Aorta (tissue), 5 donors: ENCODE results near the gene CPE. TPM values are rescaled to one million over a fixed set of nuclear protein-coding genes. Genes with fewer than 3 reads are reported as not detected.
"Not testable (repeated sequence)": the region's sequence is repeated elsewhere in the genome, so short reads cannot be mapped to it uniquely, and the experiment has no call there.

Experiments used
- ATAC-seq: fragments of 200-7000 bp; cut with Tn5 transposase; one replicate; pipeline ENCODE4 v1.9.1; 2022; ENCODE audit warnings: moderate library complexity; ENCODE audit not compliant: low FRiP score
- DNase-seq, 2 donors: peaks; one replicate each; pipeline ENCODE4 v3.0.0-alpha.2; 2020
- H3K27ac ChIP-seq, 2 donors: one replicate each; pipeline ENCODE4 v1.5.1; 2013; ENCODE audit warnings: low read length in 2 of 2, mild to moderate bottlenecking in 2 of 2, moderate library complexity in 2 of 2, control low read depth in 1 of 2, inconsistent platforms in 1 of 2, low read depth in 1 of 2
- H3K27me3 ChIP-seq, 2 donors: one replicate each; pipeline ENCODE4 v1.6.1; 2013; ENCODE audit warnings: control low read depth in 1 of 2, low read length in 1 of 2, mild to moderate bottlenecking in 1 of 2, moderate library complexity in 1 of 2; ENCODE audit not compliant: insufficient read depth in 2 of 2, control insufficient read depth in 1 of 2
- H3K36me3 ChIP-seq, 2 donors: one replicate each; pipeline ENCODE4 v1.6.1; 2013; ENCODE audit warnings: control low read depth in 1 of 2, low read length in 1 of 2, mild to moderate bottlenecking in 1 of 2; ENCODE audit not compliant: insufficient read depth in 2 of 2, control insufficient read depth in 1 of 2
- H3K4me1 ChIP-seq, 2 donors: one replicate each; pipeline ENCODE4 v1.6.1; 2013; ENCODE audit warnings: low read length in 2 of 2, control low read depth in 1 of 2, mild to moderate bottlenecking in 1 of 2, moderate library complexity in 1 of 2; ENCODE audit not compliant: insufficient read depth in 2 of 2, control insufficient read depth in 1 of 2
- H3K4me3 ChIP-seq, 2 donors: one replicate each; pipeline ENCODE4 v1.5.1; 2013; ENCODE audit warnings: low read length in 2 of 2, control low read depth in 1 of 2, mild to moderate bottlenecking in 1 of 2
- H3K9me3 ChIP-seq: one replicate; pipeline ENCODE4 v1.6.1; 2013; ENCODE audit warnings: mild to moderate bottlenecking, low read length; ENCODE audit not compliant: control insufficient read depth
- WGBS, 2 donors: extraction: QIAGEN DNeasy Blood & Tissue Kit; methylation state at CpG; one replicate each; pipeline ENCODE4 v1.1.7; 2013; 5-methylcytosine and 5-hydroxymethylcytosine counted together
- intact Hi-C, 2 donors: fragments of 100-400 bp; cut with DNase I; formaldehyde crosslinking; loops; one replicate each; pipeline versions ENCODE4 v1.14.2 to v1.15.0; 2022
- polyA plus RNA-seq, 2 donors: library from polyadenylated mRNA; stranded (reverse); fragments of 200-250 nt; gene quantifications; one replicate each; pipeline ENCODE4 v1.2.3, GENCODE V29; 2013
- total RNA-seq, 2 donors: library from RNA; stranded (reverse); fragmentation: NEBNext Ultra II Directional; extraction: Animal tissue kit (Norgen Biotek cat#: 25700); gene quantifications; one replicate each; pipeline ENCODE4 v1.2.1, GENCODE V29; 2021
- donor health status: healthy with polysubstance abuse.
- donor health status: Bipolar disorder and iron deficiency.
- donor health status: DM: no; HTN: no; CAD: no.
- donor health status: DM: no; HTN: no; CAD: no.
- donor health status: DM: yes; HTN: yes; CAD: no.

Gene CPE
- total and polyA plus RNA-seq, 4 donors, result 256 to 443 (median 352) TPM

DNA sequence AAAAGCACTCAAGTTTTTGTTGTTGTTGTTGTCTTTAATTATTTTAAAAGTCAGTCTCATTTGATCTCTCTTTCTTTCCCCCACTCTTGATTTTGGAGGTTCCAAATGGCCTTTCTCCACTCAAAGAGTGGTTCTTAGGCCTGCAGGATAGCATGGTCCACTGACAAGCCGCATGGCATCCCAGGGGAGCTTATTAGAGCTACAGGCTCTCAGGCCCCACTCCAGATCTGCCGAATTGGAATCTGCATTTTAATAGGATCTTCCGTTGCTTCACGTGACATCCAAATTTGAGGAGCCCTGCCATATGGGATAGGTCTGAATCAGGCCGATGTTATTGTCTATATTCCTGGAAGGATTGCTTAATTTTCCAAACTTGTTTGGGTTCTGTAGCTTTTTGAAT lies 72.1 kb downstream of the CPE start:
- Histone ChIP-seq H3K27ac (no peak overlapping the region), H3K36me3 (no peaks in the 10 kb centered on the region), H3K4me1 (peaks cover 0 to 2% of the 10 kb centered on the region in 2 donors), H3K27me3 (no peaks in the 10 kb centered on the region), H3K9me3 (no peaks in the 10 kb centered on the region), H3K4me3 (no peak overlapping the region)
- intact Hi-C loops, result no loop called here
- WGBS, 2 donors, result 92 to 94% methylated on average over 5 of the region's 5 CpGs
- no peak for DNase-seq
- no peak for ATAC-seq

DNA sequence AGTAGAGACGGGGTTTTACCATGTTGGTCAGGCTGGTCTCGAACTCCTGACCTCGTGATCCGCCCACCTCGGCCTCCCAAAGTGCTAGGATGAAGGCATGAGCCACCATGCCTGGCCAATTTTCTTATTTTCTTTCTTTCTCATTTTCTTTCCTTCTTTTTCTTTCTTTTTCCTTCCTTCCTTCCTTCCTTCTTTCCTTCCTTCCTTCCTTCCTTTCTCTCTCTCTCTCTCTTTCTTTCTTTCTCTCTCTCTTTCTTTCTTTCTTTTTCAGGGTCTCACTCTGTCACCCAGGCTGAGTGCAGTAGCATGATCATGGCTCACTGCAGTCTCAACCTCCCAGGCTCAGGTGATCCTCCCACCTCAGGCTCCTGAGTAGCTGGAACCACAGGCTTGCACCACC lies 74.3 kb downstream of the CPE start:
- WGBS, 2 donors, result 98% methylated on average over 5 of the region's 5 CpGs
- H3K4me3 ChIP-seq, intact Hi-C loops, H3K27ac ChIP-seq, ATAC-seq, H3K9me3 ChIP-seq, H3K27me3 ChIP-seq, H3K36me3 ChIP-seq, H3K4me1 ChIP-seq, DNase-seq: not testable (repeated sequence)

DNA sequence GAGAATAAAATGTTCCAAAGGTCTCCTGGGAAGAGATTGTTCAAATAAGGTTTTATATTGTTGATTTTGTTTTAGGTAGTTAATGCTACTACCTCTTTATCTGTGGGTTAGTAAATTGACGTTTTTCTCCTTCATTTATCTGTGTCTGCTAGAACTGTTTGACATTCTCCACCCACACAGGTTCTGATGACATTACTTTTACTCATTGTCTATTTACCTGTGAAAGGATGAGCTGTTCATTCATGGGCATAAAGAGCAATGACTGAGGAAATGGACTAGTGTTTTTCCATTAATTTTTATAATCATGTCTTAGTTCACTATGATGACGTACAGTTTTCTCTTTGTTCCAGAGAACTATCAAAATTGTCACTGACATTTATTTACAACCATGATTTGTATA lies 75.6 kb downstream of the CPE start:
- intact Hi-C loops, result no loop called here
- Histone ChIP-seq H3K36me3 (no peaks in the 10 kb centered on the region), H3K27me3 (no peaks in the 10 kb centered on the region), H3K4me3 (no peak overlapping the region), H3K27ac (no peak overlapping the region), H3K4me1 (peaks cover 0 to 3% of the 10 kb centered on the region in 2 donors), H3K9me3 (no peaks in the 10 kb centered on the region)
- ATAC-seq, result no peak
- WGBS, 2 donors, result 64 to 65% methylated on average over 2 of the region's 2 CpGs
- no peak for DNase-seq

DNA sequence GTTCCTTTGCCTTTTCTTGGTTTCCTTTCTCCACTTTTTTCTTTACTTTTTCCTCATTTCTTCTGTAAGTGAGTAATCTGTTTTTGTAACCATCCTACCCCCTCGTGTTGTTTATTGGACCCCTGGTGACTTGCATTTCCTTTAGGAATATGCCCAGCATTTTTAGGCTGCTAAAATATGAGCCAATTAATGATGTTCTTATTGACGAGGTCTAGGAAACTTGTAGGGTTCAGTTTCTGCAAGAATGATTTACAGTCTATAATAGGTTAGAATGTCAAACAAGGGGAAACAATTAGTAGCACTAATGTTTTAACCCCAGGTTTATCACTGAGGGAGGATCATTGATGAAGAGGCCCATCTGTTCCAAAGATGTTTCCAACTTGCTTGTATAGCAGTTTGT lies 79.0 kb downstream of the CPE start:
- 65 to 68% methylated on average over 2 of the region's 2 CpGs for WGBS, 2 donors
- H3K4me1 ChIP-seq, result peaks cover 0 to 6% of the 10 kb centered on the region in 2 donors
- DNase-seq, result no peak
- no peaks in the 10 kb centered on the region for H3K27me3 ChIP-seq
- H3K27ac ChIP-seq, result no peak overlapping the region
- H3K9me3 ChIP-seq, result no peaks in the 10 kb centered on the region
- intact Hi-C loops, result no loop called here
- ATAC-seq, result no peak
- H3K36me3 ChIP-seq, result no peaks in the 10 kb centered on the region
- H3K4me3 ChIP-seq, result no peak overlapping the region

DNA sequence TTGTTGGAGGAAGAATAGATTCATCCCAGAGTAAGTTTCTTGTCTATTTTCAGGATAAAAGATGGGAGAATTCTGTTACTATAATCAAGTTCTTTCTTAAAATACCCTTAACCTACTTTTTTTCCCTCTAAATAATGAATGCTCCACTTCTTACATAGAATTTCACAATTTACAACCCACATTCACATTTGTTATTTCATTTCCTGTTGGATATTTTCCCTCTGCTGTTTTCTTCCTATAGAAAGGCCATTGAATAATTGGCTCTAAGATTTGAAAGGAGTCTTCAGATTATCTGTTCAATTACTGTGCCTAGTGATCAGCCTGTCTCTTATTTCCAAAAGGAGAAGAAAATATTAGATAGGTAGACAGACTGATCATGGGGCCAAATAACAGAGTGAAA lies 79.7 kb downstream of the CPE start:
- H3K9me3 ChIP-seq, result no peaks in the 10 kb centered on the region
- intact Hi-C loops, result no loop called here
- DNase-seq (no peak), ATAC-seq (no peak)
- no peaks in the 10 kb centered on the region for H3K27me3 ChIP-seq
- H3K4me3 ChIP-seq, result no peak overlapping the region
- no peaks in the 10 kb centered on the region for H3K36me3 ChIP-seq
- H3K4me1 ChIP-seq, result peaks cover 0 to 6% of the 10 kb centered on the region in 2 donors
- H3K27ac ChIP-seq, result no peak overlapping the region

DNA sequence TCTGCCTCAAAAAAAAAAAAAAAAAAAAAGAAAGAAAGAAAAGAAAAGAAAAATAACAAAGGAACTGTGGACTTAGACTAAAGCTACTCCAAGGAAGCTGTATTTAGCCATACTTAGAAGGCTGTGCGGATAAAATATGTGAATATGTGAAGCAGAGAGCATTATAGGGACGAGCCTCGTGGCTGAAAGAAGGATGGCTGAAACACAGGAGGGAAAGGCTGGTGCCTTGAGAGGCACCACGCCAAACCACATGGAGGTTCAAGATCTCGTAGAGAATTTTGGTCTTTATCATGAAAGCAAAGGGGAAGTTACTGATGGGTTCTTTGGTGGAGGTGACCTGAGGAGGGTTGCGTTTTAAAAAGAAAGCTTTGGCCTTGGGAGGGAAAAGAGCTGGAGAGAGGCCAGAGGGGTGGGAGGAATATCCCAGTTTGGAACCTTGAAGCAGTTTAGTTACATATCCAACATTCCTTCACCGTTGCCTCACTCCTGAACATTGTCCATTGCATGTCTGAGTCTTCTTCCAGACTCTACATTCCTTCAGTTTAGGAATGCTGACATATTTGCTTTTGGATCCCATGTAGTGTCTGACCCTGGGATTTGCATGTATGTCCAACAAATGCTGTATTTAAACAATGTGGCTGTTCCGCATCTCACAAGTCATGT lies 82.5 kb downstream of the CPE start:
- H3K4me1 ChIP-seq, result peaks cover 0 to 6% of the 10 kb centered on the region in 2 donors
- peak overlapping the region in 1 of 2 donors; percentile 43 for H3K4me3 ChIP-seq
- no peaks in the 10 kb centered on the region for H3K9me3 ChIP-seq
- intact Hi-C loops, result loop anchor here in 1 of 2 donors (5.0 kb wide), 1 partner anchor 84 kb away; the partner anchor contains the start of gene CPE
- H3K27me3 ChIP-seq, result no peaks in the 10 kb centered on the region
- ATAC-seq, result peak; percentile 62
- 7 to 11% methylated on average over 8 of the region's 8 CpGs for WGBS, 2 donors
- DNase-seq, result peak in 1 of 2 donors; percentile 50
- H3K36me3 ChIP-seq, result no peaks in the 10 kb centered on the region
- peak overlapping the region in 1 of 2 donors; percentile 10 for H3K27ac ChIP-seq

DNA sequence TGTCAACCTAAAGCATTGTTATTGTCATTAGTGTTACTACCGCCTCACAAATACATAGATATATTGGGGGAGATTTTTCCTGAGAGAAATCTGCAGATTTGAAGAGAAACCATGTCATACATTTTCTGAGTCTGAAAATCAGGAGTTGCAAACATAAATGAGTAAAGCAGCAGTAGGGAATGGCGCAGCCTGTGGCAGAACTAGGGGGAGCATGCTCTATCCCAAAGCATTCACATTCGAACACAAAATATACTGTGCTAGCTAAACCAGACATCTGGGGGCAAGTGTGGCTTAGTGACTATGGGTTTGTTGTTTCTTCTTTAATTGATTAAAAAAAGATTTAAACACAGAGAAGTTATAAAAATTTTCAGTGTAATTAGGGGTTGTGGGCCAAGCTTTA lies 83.2 kb downstream of the CPE start:
- Histone ChIP-seq H3K36me3 (no peaks in the 10 kb centered on the region), H3K27ac (no peak overlapping the region), H3K27me3 (no peaks in the 10 kb centered on the region), H3K9me3 (no peaks in the 10 kb centered on the region), H3K4me3 (no peak overlapping the region), H3K4me1 (peaks cover 0 to 5% of the 10 kb centered on the region in 2 donors)
- 71 to 75% methylated on average over 3 of the region's 3 CpGs for WGBS, 2 donors
- ATAC-seq (no peak), DNase-seq (no peak)
- intact Hi-C loops, result loop anchor here in 1 of 2 donors (2.0 to 5.0 kb wide), 3 partner anchors 85 to 331 kb away; partner anchors contain the start of gene CPE

DNA sequence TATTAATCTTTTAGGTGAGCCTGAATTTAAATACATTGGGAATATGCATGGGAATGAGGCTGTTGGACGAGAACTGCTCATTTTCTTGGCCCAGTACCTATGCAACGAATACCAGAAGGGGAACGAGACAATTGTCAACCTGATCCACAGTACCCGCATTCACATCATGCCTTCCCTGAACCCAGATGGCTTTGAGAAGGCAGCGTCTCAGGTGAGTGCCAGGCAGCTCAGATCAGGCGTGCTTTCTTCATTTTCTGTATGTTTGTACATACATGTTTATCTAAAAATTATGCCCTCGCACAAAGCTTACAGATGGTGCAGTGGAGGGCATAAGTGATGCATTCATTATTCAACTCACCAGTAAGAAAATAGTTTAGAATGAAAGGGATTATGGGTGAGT lies 85.6 kb downstream of the CPE start:
- H3K36me3 ChIP-seq, result peaks cover 2 to 6% of the 10 kb centered on the region in 2 donors
- 56 to 60% methylated on average over 7 of the region's 7 CpGs for WGBS, 2 donors
- H3K4me3 ChIP-seq, result no peak overlapping the region
- peaks cover 0 to 4% of the 10 kb centered on the region in 2 donors for H3K4me1 ChIP-seq
- DNase-seq, result no peak
- peak overlapping the region; percentile 8 to 77 for H3K27ac ChIP-seq
- no peaks in the 10 kb centered on the region for H3K27me3 ChIP-seq
- ATAC-seq, result no peak
- intact Hi-C loops, result loop anchor here (1.0 to 5.0 kb wide), 3 partner anchors 87 to 333 kb away; partner anchors contain the start of gene CPE (in 1 of the 2)
- no peaks in the 10 kb centered on the region for H3K9me3 ChIP-seq

DNA sequence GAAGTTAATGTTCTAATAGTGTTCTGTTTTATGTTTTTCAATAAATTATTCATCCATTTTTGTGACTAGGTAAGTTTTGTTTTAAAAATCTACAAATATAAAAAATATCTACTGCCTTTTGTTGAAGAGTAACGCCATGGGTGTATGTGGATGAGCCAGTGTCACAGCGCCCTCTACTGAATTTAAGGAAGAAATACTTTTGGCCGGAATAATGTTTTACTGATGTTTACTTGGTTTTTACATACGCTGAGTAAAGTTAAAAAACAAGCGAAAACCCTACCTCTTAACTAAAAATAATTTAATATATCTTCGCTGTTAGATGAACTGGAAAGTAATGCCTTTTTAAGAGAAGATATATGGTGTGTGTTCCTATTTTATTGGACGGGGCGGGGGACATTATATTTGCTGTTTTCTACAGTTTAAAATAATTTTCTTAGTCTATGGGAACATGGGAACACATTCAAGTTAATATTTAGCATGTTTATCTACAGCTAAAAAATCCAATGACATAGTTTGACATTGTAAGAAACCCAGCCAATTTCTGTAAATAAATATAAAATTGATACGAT lies 86.1 kb downstream of the CPE start:
- intact Hi-C loops, result loop anchor here (1.0 to 5.0 kb wide), 3 partner anchors 88 to 334 kb away; partner anchors contain the start of gene CPE (in 1 of the 2)
- H3K27ac ChIP-seq, result no peak overlapping the region
- no peak overlapping the region for H3K4me3 ChIP-seq
- H3K4me1 ChIP-seq, result peaks cover 0 to 4% of the 10 kb centered on the region in 2 donors
- peaks cover 2 to 6% of the 10 kb centered on the region in 2 donors for H3K36me3 ChIP-seq
- DNase-seq (no peak), ATAC-seq (peak; percentile 77)
- 22 to 23% methylated on average over 9 of the region's 9 CpGs for WGBS, 2 donors
- H3K27me3 ChIP-seq, result no peaks in the 10 kb centered on the region
- no peaks in the 10 kb centered on the region for H3K9me3 ChIP-seq
